ENCODE data around the gene FLOT1. TPM values are rescaled to one million over a fixed set of nuclear protein-coding genes. Genes with fewer than 3 reads are reported as not detected.
A peak's percentile ranks its signal among the peaks of the same experiment; 100 is the strongest.

FLOT1 gene
- total and polyA plus RNA-seq, 9 of the 15 experiments (the other 6 are each of a cell fraction or from before 2014, with no cell fraction given): 11.7 to 149 (median 118) TPM

GRCh38 chr6:30721198-30722024 is 21.1 kb downstream of the FLOT1 start (continued):
- no peak for TF ChIP-seq ZFP36 (IDR thresholded peaks at IDR 0.05; ENCODE audit: low read depth, low read length, partially characterized antibody)
- TF ChIP-seq, protein P1, sequence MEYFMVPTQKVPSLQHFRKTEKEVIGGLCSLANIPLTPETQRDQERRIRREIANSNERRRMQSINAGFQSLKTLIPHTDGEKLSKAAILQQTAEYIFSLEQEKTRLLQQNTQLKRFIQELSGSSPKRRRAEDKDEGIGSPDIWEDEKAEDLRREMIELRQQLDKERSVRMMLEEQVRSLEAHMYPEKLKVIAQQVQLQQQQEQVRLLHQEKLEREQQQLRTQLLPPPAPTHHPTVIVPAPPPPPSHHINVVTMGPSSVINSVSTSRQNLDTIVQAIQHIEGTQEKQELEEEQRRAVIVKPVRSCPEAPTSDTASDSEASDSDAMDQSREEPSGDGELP (CRISPR knock-in tag; IDR thresholded peaks at IDR 0.05; ENCODE audit: borderline replicate concordance): peak; percentile 57; the same call in 1 of the 2 replicates
- TF ChIP-seq, protein P2, sequence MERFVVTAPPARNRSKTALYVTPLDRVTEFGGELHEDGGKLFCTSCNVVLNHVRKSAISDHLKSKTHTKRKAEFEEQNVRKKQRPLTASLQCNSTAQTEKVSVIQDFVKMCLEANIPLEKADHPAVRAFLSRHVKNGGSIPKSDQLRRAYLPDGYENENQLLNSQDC (CRISPR knock-in tag; IDR thresholded peaks at IDR 0.05): 0 out of 2 replicates have a peak, but pooled peaks have one; percentile 9
- peak; percentile 58 for TF ChIP-seq HNRNPK (IDR thresholded peaks at IDR 0.05; ENCODE audit: low read depth, low read length, poor library complexity, severe bottlenecking)
- TF ChIP-seq SFPQ (IDR thresholded peaks at IDR 0.05; ENCODE audit: low read depth, low read length): no peak
- TF ChIP-seq ZNF644 (tag; IDR thresholded peaks at IDR 0.05; ENCODE audit: low read depth): no peak
- TF ChIP-seq NCOR1 (IDR thresholded peaks at IDR 0.05): 0 out of 2 replicates have a peak, but pooled peaks have one; percentile 8
- no peak for TF ChIP-seq NR3C1 (CRISPR knock-in tag; IDR thresholded peaks at IDR 0.05)
- TF ChIP-seq ZNF79 (CRISPR knock-in tag; IDR thresholded peaks at IDR 0.05; ENCODE audit: low read depth): no peak
- peak; percentile 64; the same call in 1 of the 2 replicates for TF ChIP-seq TAF7 (tag; IDR thresholded peaks at IDR 0.05)
- peak; percentile 40; the same call in 1 of the 2 replicates for TF ChIP-seq HOXB6 (CRISPR knock-in tag; IDR thresholded peaks at IDR 0.05; ENCODE audit: borderline replicate concordance)
- TF ChIP-seq EWSR1 (IDR thresholded peaks at IDR 0.05; ENCODE audit: borderline replicate concordance, low read depth, partially characterized antibody): no peak
- no peak for TF ChIP-seq ZKSCAN8 (CRISPR knock-in tag; IDR thresholded peaks at IDR 0.05)
- TF ChIP-seq TCF15 (CRISPR knock-in tag; IDR thresholded peaks at IDR 0.05): no peak
- 0 out of 2 replicates have a peak, but pooled peaks have one; percentile 37 for TF ChIP-seq NCOA1 (IDR thresholded peaks at IDR 0.05; ENCODE audit: low read depth)
- TF ChIP-seq ZNF780A (CRISPR knock-in tag; IDR thresholded peaks at IDR 0.05): no peak
- no peak for TF ChIP-seq BCOR (IDR thresholded peaks at IDR 0.05)
- TF ChIP-seq ZNF668 (CRISPR knock-in tag; IDR thresholded peaks at IDR 0.05): no peak
- TF ChIP-seq FOXA1 (IDR thresholded peaks at IDR 0.05; ENCODE audit: borderline replicate concordance): no peak
- peak; percentile 87 for TF ChIP-seq RBFOX2 (IDR thresholded peaks at IDR 0.05; ENCODE audit: low read depth, low read length)
- no peak for TF ChIP-seq ZNF124 (CRISPR knock-in tag; IDR thresholded peaks at IDR 0.05)
- peak; percentile 44 for TF ChIP-seq POLR2B (IDR thresholded peaks at IDR 0.05; ENCODE audit: low read depth, partially characterized antibody)
- no peak for TF ChIP-seq ZNF165 (CRISPR knock-in tag; IDR thresholded peaks at IDR 0.05; ENCODE audit: borderline replicate concordance)
- TF ChIP-seq ELF4 (CRISPR knock-in tag; IDR thresholded peaks at IDR 0.05): peak; percentile 69
